Stimulated activated CD8-positive, alpha-beta memory T cell treated with anti-CD3 and anti-CD28 coated beads, Interleukin-4, amount 100 ng/mL, for 48 hours (primary cell): ENCODE data around the gene DHX57.

Experiments
- DNase-seq: peaks from one replicate; pipeline ENCODE4 v3.0.0-alpha.2; 2020

Gene DHX57

DNA sequence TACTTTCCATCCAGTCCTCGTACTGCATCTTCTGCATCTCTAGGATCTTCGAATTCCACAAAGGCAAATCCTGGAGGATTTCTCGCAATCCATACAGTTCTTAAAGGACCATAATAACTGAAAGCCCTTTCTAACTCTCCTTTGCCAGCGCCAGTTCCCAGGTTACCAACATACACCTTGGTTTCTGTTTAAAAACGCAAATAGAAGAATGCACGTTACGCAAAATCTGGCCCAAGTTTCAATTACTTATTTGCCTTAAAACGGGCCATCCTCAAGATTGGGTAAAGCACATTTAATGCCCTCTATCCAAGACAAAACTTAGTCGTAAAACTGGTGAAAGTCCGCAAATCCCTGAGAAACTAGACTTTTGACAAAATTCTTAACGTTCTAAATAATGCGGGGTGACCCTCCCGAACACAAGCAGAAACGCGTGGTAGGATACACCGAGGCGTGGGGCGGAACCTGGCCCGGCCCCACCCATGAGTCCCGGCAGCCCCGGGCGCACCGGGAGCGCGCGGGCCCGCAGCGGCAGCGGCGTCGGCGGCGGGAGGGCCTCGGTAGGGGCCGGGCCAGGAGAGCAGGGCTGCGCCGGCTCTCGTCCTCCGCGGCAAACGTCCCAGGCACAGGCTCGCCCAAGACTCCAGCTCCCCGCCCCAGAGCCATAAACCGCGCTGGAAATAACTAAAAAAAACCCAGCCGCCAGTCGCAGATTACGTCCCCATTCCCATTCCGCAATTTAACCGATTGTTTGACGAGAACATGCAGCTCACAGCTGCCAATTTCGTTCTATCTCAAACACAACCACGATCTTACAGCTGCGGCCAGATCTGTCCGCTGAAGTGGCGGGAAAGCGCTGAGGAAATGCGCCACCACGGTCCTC is 125.5 kb downstream of the DHX57 start:
- DNase-seq: peak; percentile 58

DNA sequence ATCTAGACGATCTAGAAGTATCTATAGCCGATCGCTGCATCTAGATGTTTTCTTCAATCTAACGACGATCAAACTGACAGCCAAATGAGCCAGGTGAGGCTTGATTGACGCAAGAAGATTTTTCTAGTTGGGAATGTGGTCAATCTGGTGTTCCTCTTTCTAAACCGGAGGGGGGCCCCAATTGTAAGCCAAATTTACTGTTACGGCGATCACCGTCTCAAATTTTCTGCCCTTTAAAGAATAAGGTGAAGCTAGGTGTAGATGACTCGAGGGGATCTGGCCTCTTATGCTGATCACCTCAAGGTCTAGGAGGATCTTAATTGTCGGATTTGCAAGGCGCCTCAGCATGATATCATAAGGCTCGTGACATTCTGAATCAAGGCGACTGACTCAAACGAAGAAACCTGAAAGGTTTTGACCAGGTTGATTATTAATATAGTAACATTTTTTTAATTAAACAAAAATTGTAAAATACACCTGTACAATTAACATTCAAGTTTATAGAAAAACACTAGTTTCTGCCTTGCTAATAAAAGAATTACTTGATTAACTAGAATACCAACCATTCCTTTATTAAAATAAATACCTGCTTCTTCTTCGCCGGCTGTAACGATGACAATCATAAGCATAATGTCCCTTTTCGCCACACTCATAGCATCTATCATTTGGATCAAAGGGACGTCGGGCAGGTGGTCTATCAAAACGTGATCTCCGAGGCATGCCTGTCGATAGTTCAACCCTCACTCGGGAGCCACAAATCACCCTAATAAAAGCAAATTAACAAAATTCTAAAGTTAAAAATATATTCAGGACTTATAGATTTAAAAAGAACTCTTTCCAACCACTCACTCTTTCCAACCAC is 126.6 kb downstream of the DHX57 start:
- DNase-seq: no peak

DNA sequence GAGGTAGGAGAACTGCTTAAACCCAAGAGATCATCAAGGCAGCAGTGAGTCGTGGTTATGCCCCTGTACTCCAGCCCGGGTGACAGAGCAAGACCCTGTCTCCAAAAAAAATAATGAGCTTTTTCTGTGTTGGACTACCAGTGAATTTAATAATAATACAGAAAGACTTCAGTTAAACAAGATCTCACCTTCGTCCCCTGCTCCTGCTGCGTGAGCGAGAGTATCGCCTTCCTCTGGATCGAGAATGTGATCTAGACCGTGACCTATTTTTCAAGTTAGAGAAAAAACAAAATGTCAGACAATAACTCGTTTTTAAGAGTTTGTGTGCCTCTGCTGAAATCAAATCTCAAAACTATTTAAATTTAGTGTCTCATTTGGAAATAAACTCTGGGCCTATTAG is 127.3 kb downstream of the DHX57 start:
- DNase-seq: no peak

DNA sequence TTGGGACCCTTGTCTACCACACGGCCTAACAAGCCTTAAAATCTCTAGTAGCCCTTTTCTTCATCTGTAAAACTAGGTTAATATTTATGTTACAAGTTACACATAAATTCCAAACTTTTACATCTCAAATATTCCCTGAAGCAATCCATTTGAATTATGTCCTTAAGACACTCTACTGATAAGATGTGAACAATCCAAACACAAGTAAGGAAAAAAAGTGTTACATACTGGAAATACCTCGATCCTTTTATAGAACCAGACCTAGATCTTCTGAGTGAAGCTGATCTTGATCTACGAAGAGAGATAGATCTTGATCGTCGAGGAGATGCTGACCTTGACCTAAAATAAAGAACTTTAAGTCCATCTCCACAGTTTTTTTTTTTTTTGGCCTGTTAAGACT is 127.9 kb downstream of the DHX57 start:
- no peak for DNase-seq
